BE2C (cell line): ENCODE data around the gene RBM19.

ENCODE experiments used
- DNase-seq: peaks from one replicate; pipeline ENCODE4 v3.0.0-alpha.2; 2020
- H3K27me3 ChIP-seq: fragments of 250-450 bp; sonication (Bioruptor Pico); 2 replicates; pipeline ENCODE4 v1.5.1; 2020; ENCODE audit warnings: mild to moderate bottlenecking
- H3K36me3 ChIP-seq: fragments of 250-450 bp; sonication (Bioruptor Pico); 2 replicates; pipeline ENCODE4 v1.5.1; 2020; ENCODE audit warnings: mild to moderate bottlenecking
- H3K4me1 ChIP-seq: fragments of 250-450 bp; sonication (Bioruptor Pico); 2 replicates; pipeline ENCODE4 v1.5.1; 2020
- H3K4me3 ChIP-seq: 2 replicates; pipeline ENCODE4 v1.5.1; 2011; ENCODE audit warnings: low read depth, low read length
- H3K9me3 ChIP-seq: fragments of 250-450 bp; sonication (Bioruptor Pico); 2 replicates; pipeline ENCODE4 v1.5.1; 2020
- TF ChIP-seq, protein P1 (sequence below): IDR thresholded peaks from 2 replicates; pipeline ENCODE4 v1.5.1; 2012; ENCODE audit warnings: mild to moderate bottlenecking, low read depth, low read length

RBM19 gene

DNA sequence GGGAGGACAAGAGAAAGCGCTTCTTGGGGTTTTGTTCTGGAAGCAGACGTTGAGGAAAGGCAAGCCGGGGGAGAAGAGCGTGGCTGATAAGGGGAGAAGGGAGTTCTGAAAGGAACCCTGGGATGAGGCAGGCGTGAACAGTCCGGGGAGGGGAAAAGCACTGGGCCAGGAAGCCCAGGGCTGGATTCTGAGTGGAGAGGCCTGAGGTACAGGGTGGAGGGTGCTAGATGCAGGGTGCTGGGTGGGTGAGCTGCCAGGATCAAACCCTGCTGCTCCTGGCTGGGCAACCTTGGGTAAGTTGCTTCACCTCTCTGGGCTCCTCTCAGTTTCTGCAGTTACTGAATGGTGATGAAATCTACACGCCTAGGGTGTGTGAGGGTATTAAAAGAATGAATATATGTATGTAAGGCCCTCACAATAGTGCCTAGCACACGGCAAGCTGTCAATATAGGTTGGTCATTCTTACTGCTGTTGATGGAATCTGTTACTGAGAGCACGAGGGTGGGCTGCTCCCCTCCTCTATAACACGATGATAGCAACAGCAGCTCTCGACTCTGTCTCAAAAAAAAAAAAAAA is 138.5 kb downstream of the RBM19 start:
- H3K36me3 ChIP-seq, result no peaks in the 10 kb centered on the region
- no peak overlapping the region for H3K4me3 ChIP-seq
- H3K4me1 ChIP-seq, result no peaks in the 10 kb centered on the region; the same call in 1 of the 2 replicates
- no peaks in the 10 kb centered on the region for H3K27me3 ChIP-seq
- DNase-seq, result no peak
- TF ChIP-seq, protein P1, sequence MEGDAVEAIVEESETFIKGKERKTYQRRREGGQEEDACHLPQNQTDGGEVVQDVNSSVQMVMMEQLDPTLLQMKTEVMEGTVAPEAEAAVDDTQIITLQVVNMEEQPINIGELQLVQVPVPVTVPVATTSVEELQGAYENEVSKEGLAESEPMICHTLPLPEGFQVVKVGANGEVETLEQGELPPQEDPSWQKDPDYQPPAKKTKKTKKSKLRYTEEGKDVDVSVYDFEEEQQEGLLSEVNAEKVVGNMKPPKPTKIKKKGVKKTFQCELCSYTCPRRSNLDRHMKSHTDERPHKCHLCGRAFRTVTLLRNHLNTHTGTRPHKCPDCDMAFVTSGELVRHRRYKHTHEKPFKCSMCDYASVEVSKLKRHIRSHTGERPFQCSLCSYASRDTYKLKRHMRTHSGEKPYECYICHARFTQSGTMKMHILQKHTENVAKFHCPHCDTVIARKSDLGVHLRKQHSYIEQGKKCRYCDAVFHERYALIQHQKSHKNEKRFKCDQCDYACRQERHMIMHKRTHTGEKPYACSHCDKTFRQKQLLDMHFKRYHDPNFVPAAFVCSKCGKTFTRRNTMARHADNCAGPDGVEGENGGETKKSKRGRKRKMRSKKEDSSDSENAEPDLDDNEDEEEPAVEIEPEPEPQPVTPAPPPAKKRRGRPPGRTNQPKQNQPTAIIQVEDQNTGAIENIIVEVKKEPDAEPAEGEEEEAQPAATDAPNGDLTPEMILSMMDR, result no peak
- H3K9me3 ChIP-seq, result no peaks in the 10 kb centered on the region

DNA sequence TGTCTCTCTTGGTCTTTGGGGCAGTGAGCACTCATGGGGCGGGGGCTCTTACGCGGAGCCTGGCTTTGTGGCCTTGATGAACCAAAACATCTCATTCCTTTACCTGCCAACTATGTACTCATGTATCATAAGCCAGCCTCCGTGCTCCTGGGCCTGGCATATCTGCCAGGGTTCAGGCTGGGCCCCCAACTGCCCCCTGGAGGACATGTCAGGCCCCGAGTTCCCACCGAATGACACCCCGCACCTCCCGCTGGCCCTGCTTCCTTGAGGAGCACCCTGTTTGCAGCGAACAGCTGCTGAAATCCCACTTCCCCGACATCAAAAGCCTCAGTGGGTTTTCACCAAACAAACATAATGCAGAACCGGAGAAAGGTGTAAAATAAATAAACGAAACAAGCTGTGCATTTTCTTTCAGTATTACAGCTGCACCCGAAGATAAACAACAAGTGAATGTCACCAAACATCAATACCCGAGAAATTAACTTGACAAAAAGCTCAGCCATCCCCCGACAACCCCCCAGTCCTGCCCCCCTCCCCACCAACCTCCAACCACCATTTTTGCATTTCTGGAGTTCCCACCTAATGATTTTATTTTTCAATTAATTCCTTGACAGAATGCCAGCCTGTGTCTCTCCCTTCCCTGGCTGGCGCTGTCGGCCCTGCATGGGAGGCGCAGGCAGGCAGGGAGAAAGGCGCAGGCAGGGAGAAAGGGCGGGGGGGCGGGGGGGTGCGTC is 139.2 kb downstream of the RBM19 start:
- Histone ChIP-seq H3K4me3 (no peak overlapping the region), H3K9me3 (no peaks in the 10 kb centered on the region), H3K4me1 (no peaks in the 10 kb centered on the region; the same call in 1 of the 2 replicates), H3K27me3 (no peaks in the 10 kb centered on the region), H3K36me3 (no peaks in the 10 kb centered on the region)
- TF ChIP-seq, protein P1, result peak; percentile 18; the same call in 1 of the 2 replicates
- no peak for DNase-seq

DNA sequence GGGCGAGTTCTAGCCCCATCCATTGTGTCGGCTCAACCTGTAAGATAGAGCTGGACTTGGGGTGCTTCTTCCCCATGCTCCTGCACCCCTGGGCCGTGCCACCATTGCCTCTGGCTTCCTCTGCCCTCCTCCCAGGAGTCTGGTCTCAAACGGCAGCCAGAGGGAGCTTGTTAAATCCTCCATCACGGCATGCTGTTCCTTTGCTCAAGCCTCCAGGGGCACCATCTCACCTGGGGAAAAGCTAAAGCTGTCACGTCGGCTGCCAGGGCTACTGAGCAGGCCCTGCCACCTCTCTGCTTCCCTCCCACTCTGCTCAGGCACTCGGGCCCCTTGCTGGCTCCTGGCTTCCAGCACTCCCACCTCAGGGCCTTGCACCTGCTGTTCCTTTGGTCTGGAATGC is 140.4 kb downstream of the RBM19 start:
- TF ChIP-seq, protein P1, result no peak
- Histone ChIP-seq H3K36me3 (no peaks in the 10 kb centered on the region), H3K4me3 (no peak overlapping the region), H3K4me1 (no peaks in the 10 kb centered on the region; the same call in 1 of the 2 replicates), H3K27me3 (no peaks in the 10 kb centered on the region), H3K9me3 (no peaks in the 10 kb centered on the region)
- DNase-seq, result no peak

DNA sequence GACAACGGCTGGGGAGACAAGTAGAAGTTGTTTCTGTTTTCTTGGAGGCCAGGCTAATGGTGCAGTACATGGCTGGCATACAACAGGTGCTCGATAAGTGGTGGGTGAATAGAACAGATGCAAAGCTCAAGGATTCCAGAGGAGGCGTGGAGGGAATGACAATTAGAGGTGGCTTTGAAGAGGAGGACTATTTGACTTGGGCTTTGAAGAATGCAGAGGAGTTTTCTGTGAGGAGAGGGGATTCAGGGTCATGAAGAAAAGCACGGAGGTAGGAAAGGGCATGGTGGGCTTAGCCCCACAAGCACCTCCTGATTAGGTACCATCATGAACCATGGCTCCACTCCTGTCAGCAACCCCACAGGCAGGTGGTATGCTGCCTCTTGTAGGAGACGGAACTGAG is 142.3 kb downstream of the RBM19 start:
- no peak for DNase-seq
- Histone ChIP-seq H3K4me1 (no peaks in the 10 kb centered on the region; the same call in 1 of the 2 replicates), H3K36me3 (no peaks in the 10 kb centered on the region), H3K4me3 (no peak overlapping the region), H3K27me3 (no peaks in the 10 kb centered on the region), H3K9me3 (no peaks in the 10 kb centered on the region)
- TF ChIP-seq, protein P1, result no peak

DNA sequence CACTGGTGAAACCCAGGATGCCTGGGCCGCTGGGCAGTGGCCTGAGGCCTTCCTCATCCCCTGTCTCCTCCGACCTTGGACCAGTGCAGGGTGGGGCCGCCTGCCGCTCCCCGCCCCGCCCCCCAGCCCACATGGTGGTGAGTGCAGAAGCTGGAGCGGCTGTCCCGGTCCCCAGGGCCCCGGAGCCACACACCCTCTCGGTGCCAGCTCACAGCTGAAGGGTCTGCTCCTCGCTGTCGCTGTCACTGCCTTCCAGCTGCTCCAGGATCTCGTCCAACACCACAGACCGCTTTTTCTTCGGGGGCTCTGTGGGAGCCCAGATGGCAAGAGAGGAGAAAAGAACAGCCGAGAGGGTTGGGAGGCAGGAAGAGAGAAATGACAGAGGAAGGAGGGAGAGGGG is 143.1 kb downstream of the RBM19 start:
- Histone ChIP-seq H3K4me1 (no peaks in the 10 kb centered on the region; the same call in 1 of the 2 replicates), H3K36me3 (no peaks in the 10 kb centered on the region), H3K27me3 (no peaks in the 10 kb centered on the region), H3K4me3 (no peak overlapping the region), H3K9me3 (no peaks in the 10 kb centered on the region)
- DNase-seq, result peak; percentile 73
- TF ChIP-seq, protein P1, result no peak

DNA sequence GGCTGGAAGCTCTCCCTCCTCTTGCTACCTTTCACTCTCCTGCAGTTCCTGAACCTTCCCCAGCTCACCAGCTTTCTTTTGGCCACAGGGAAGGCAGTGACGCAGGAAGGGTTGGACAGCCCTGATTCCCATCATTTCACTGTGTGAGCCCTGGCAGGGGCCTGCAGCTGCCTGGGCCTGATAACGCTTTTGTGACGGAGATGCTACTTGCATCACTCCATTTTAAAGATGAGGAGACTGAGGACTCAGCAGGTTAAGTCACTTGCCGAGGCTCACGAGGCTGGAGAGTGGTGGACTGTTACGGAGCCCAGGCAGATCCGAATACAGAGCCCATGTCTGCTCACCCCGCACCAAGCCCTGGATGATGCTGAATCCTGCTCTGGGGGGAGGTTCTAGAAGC is 145.3 kb downstream of the RBM19 start:
- Histone ChIP-seq H3K9me3 (no peaks in the 10 kb centered on the region), H3K36me3 (0 out of 2 replicates have a peak, but pooled peaks cover 3% of the 10 kb centered on the region), H3K27me3 (no peaks in the 10 kb centered on the region), H3K4me3 (no peak overlapping the region), H3K4me1 (no peaks in the 10 kb centered on the region; the same call in 1 of the 2 replicates)
- DNase-seq, result no peak
- TF ChIP-seq, protein P1, result no peak
